ENCODE results near the gene ZBTB18. TPM values are rescaled to one million over a fixed set of nuclear protein-coding genes. Genes with fewer than 3 reads are reported as not detected.

ZBTB18 gene
- total and polyA plus RNA-seq, 2 of the 4 experiments (the other 2 are of a cell fraction), result 10.0 to 16.0 TPM

DNA sequence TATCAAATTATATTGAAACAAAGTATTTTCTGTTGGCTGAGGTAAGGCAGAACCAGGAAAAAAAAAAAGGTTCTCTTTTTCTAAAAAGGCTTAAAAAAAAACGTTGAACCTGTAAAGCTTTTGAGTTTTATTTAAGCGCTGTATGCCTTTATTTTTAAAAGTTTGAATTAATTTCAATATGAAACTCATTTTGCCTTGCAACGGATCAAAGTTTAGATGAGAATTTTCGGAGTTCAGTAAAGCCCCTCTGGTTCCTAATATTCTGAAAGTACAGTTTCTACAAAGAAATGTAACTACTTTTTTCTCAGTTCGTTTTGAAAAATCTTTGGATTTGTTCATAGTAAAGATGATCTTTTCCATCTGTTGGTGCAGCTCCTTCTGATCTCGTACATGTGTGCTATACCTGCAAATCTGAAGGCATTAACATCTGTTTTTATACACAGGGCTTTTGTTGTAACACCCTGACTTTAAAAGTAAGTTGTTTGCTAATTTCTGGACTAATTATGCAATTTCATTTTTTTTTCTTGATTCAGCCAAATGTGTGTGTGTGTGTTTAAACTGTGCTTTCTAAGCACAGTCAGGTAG lies 1.7 kb downstream of the ZBTB18 start (continued):
- TF ChIP-seq SMC3 (IDR thresholded peaks at IDR 0.05; ENCODE audit: low read depth, low read length), result no peak
- no peak for TF ChIP-seq MAZ (IDR thresholded peaks at IDR 0.05; ENCODE audit: borderline replicate concordance, low read depth, low read length)
- TF ChIP-seq MAFK (IDR thresholded peaks at IDR 0.05; ENCODE audit: low read depth, low read length), result no peak
- TF ChIP-seq MXI1 (IDR thresholded peaks at IDR 0.05; ENCODE audit: borderline replicate concordance, low read depth, low read length), result no peak

DNA sequence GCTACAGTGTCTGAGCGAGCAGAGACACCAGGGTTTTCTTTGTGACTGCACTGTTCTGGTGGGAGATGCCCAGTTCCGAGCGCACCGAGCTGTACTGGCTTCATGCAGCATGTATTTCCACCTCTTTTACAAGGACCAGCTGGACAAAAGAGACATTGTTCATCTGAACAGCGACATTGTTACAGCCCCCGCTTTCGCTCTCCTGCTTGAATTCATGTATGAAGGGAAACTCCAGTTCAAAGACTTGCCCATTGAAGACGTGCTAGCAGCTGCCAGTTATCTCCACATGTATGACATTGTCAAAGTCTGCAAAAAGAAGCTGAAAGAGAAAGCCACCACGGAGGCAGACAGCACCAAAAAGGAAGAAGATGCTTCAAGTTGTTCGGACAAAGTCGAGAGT lies 2.7 kb downstream of the ZBTB18 start:
- no peak overlapping the region for H2AFZ ChIP-seq (replicated peaks; ENCODE audit: low read length, poor library complexity)
- no peaks in the 10 kb centered on the region for H3K27me3 ChIP-seq (ENCODE audit: control insufficient read depth, insufficient read depth, low read length)
- H3K9me1 ChIP-seq (ENCODE audit: insufficient read depth, low read length), result no peaks in the 10 kb centered on the region
- no peak overlapping the region for H2BK120ac ChIP-seq (ENCODE audit: low read depth, low read length)
- no peak overlapping the region for H3K14ac ChIP-seq (replicated peaks; ENCODE audit: low read depth, low read length)
- no peak overlapping the region for H2BK20ac ChIP-seq (ENCODE audit: low read depth, low read length)
- no peak overlapping the region for H3K23ac ChIP-seq (ENCODE audit: low read depth, low read length)
- H3K27ac ChIP-seq (ENCODE audit: insufficient read depth, low read length), result no peak overlapping the region
- DNase-seq, result no peak
- H2AK5ac ChIP-seq (ENCODE audit: low read depth, low read length), result no peak overlapping the region
- H2BK5ac ChIP-seq (ENCODE audit: low read depth, low read length, poor library complexity, severe bottlenecking), result no peak overlapping the region
- no peaks in the 10 kb centered on the region for H3K9me3 ChIP-seq (ENCODE audit: control insufficient read depth, insufficient read depth, low read length)
- no peak overlapping the region for H3K4ac ChIP-seq (ENCODE audit: low read depth, low read length)
- H4K91ac ChIP-seq (ENCODE audit: insufficient read depth, low read depth, low read length), result no peak overlapping the region
- peaks cover 19% of the 10 kb centered on the region for H3K36me3 ChIP-seq (ENCODE audit: control insufficient read depth, insufficient read depth, low read length)
- TF ChIP-seq MAFK (IDR thresholded peaks at IDR 0.05; ENCODE audit: low read depth, low read length), result no peak
- no peak for TF ChIP-seq MAZ (IDR thresholded peaks at IDR 0.05; ENCODE audit: borderline replicate concordance, low read depth, low read length)
- TF ChIP-seq FOS (IDR thresholded peaks at IDR 0.05; ENCODE audit: low read depth, low read length), result no peak
- TF ChIP-seq POLR2A (IDR thresholded peaks at IDR 0.05; ENCODE audit: low read depth, low read length), result no peak
- TF ChIP-seq SMC3 (IDR thresholded peaks at IDR 0.05; ENCODE audit: low read depth, low read length), result no peak
- no peak for TF ChIP-seq CHD1 (IDR thresholded peaks at IDR 0.05; ENCODE audit: low read depth, low read length)
- no peak for TF ChIP-seq USF2 (IDR thresholded peaks at IDR 0.05; ENCODE audit: low read depth, low read length)
- no peak for TF ChIP-seq RAD21 (IDR thresholded peaks at IDR 0.05; ENCODE audit: low read length)
- no peak for TF ChIP-seq NFE2L2 (IDR thresholded peaks at IDR 0.05; ENCODE audit: low read depth, low read length)
- TF ChIP-seq RFX5 (IDR thresholded peaks at IDR 0.05; ENCODE audit: low read depth, low read length), result no peak
- TF ChIP-seq RCOR1 (IDR thresholded peaks at IDR 0.05; ENCODE audit: insufficient replicate concordance, low read length), result no peak
- no peak for TF ChIP-seq CEBPB (IDR thresholded peaks at IDR 0.05; ENCODE audit: low read depth, low read length)
- TF ChIP-seq MXI1 (IDR thresholded peaks at IDR 0.05; ENCODE audit: borderline replicate concordance, low read depth, low read length), result no peak
- no peak for TF ChIP-seq BHLHE40 (IDR thresholded peaks at IDR 0.05; ENCODE audit: low read depth, low read length)
- H3K79me1 ChIP-seq (ENCODE audit: low read depth in 1 of 2, low read length in 2 of 2), result peaks cover 26 to 49% of the 10 kb centered on the region in 2 experiments
- dilution Hi-C loops (cut with HindIII; ENCODE audit: low sequenced_read_pairs, unreplicated experiment) (no loop called here), intact Hi-C loops (cut with micrococcal nuclease) (loop anchor here (10.0 kb wide), 1 partner anchor 51 kb away; no protein-coding TSS in a partner anchor), in situ Hi-C loops (cut with MboI; ENCODE audit: low sequenced_read_pairs) (loop anchor here (25.0 kb wide), 1 partner anchor 208 kb away; no protein-coding TSS in a partner anchor)
- H3K4me3 ChIP-seq (ENCODE audit: insufficient read depth, low read depth, low read length), result no peak overlapping the region
- H3K4me1 ChIP-seq (ENCODE audit: control insufficient read depth, insufficient read depth, low read length), result no peaks in the 10 kb centered on the region; the same call in 1 of the 2 replicates
- ChIA-PET POLR2A (ENCODE audit: unreplicated experiment) (no interaction called here), CTCF (no interaction called here)
- H3K9ac ChIP-seq (ENCODE audit: low read depth, low read length), result no peak overlapping the region
- no peak overlapping the region for H3K4me2 ChIP-seq (ENCODE audit: low read depth, low read length)
- no peak for ATAC-seq (ENCODE audit: low read depth)
- H4K8ac ChIP-seq (ENCODE audit: low read depth in 2 of 2, low read length in 2 of 2), result no peak overlapping the region
- no peak overlapping the region for H2AK9ac ChIP-seq (replicated peaks; ENCODE audit: low read depth, low read length, poor library complexity)
- peaks cover 26% of the 10 kb centered on the region for H4K20me1 ChIP-seq (ENCODE audit: insufficient read depth, low read length)
- H2BK15ac ChIP-seq (ENCODE audit: low read depth, low read length), result no peak overlapping the region
- no peak overlapping the region for H3K18ac ChIP-seq (ENCODE audit: low read depth, low read length)
- BruUV-seq (replicated peaks), result no TSS peak
- WGBS, 2 experiments (ENCODE audit: extremely low coverage in 2 of 2, insufficient read length in 1 of 2), result 100% methylated on average over 6 of the region's 11 CpGs; no CpG with 5 or more reads in 1 of the 2 experiments
- no peak overlapping the region for H4K5ac ChIP-seq (ENCODE audit: low read depth, low read length)
- H3K56ac ChIP-seq (ENCODE audit: extremely low read depth, insufficient read depth, low read length), result no peak overlapping the region

Measured in IMR-90 (cell line).